GM12878 (cell line): ENCODE data around the gene PARP1. TPM values are rescaled to one million over a fixed set of nuclear protein-coding genes. Genes with fewer than 3 reads are reported as not detected.

Experiments used
- ATAC-seq: fragments of 200-7000 bp; cut with Tn5 transposase; 3 replicates; pipeline ENCODE4 v1.9.1; 2020; ENCODE audit warnings: mild to moderate bottlenecking, moderate library complexity
- Bru-seq: library from RNA; stranded (reverse); fragments of 400-500 nt; gene quantifications from one replicate; lab custom pipeline; 2021; lab: Mats Ljungman, UMichigan
- BruChase-seq, 2 experiments: library from RNA; stranded (reverse); fragments of 400-500 nt; gene quantifications; one replicate each; lab custom pipeline; 2021; lab: Mats Ljungman, UMichigan
- BruUV-seq: library from RNA; stranded (reverse); fragments of 400-500 nt; replicated peaks from 2 replicates; lab custom pipeline; 2021; lab: Mats Ljungman, UMichigan
- CTCF ChIA-PET: fragments of 300-600 bp; sonication (Branson Sonifier 250); formaldehyde crosslinking; extraction: SDS; loops from one replicate; lab custom pipeline; 2021; ENCODE audit warnings: inconsistent platforms; lab: Yijun Ruan, JAX
- POLR2A ChIA-PET: fragments of 350-600 bp; formaldehyde crosslinking; extraction: SDS; loops from one replicate; lab custom pipeline; 2021; ENCODE audit warnings: inconsistent platforms; lab: Charles Lee
- RAD21 ChIA-PET: fragments of 300-600 bp; sonication (Branson Sonifier 250); formaldehyde crosslinking; loops from one replicate; lab custom pipeline; 2023; ENCODE audit warnings: antibody characterized with exemption; ENCODE audit not compliant: unreplicated experiment; lab: Charles Lee
- SMC1A ChIA-PET: fragments of 300-600 bp; sonication (Branson Sonifier 250); formaldehyde crosslinking; loops from one replicate; lab custom pipeline; 2023; ENCODE audit not compliant: unreplicated experiment, uncharacterized antibody; lab: Charles Lee
- DNase-seq: peaks from one replicate; pipeline ENCODE4 v3.0.0-alpha.2; 2011; ENCODE audit warnings: low read depth, low spot score
- FAIRE-seq: peaks from 3 replicates; lab custom pipeline; 2011; peaks lifted over from hg19 to GRCh38; lab: Jason Lieb, UNC
- H2AFZ ChIP-seq: 2 replicates; pipeline ENCODE4 v1.6.0; 2011; ENCODE audit warnings: low read depth, low read length, control low read depth; ENCODE audit not compliant: control insufficient read depth
- H3K27ac ChIP-seq: 2 replicates; pipeline ENCODE4 v1.5.1; 2011; ENCODE audit warnings: control low read depth; ENCODE audit not compliant: control insufficient read depth, insufficient read depth
- H3K27me3 ChIP-seq, 2 experiments: replicated peaks in 1 of 2; 2 replicates each; pipeline versions ENCODE4 v1.6.0 to v1.6.1; 2011; ENCODE audit warnings: low read length in 1 of 2; ENCODE audit not compliant: control insufficient read depth in 2 of 2, insufficient read depth in 2 of 2
- H3K36me3 ChIP-seq, 2 experiments: 2 replicates each; pipeline ENCODE4 v1.5.1; 2011; ENCODE audit warnings: low read length in 1 of 2; ENCODE audit not compliant: control insufficient read depth in 2 of 2, insufficient read depth in 2 of 2
- H3K4me1 ChIP-seq: 2 replicates; pipeline ENCODE4 v1.6.1; 2011; ENCODE audit warnings: mild to moderate bottlenecking, low read length, moderate library complexity, mixed read lengths; ENCODE audit not compliant: control insufficient read depth, insufficient read depth
- H3K4me2 ChIP-seq: 2 replicates; pipeline ENCODE4 v1.6.0; 2011; ENCODE audit warnings: control low read depth; ENCODE audit not compliant: control insufficient read depth, insufficient read depth
- H3K4me3 ChIP-seq: fragments of 200-600 bp; sonication (generic); 2 replicates; pipeline ENCODE4 v1.5.1; 2016
- H3K79me2 ChIP-seq: 2 replicates; pipeline ENCODE4 v1.6.0; 2011; ENCODE audit warnings: low read length; ENCODE audit not compliant: control insufficient read depth, insufficient read depth
- H3K9ac ChIP-seq: 2 replicates; pipeline ENCODE4 v1.8.0; 2011; ENCODE audit warnings: low read length, control low read depth, mixed read lengths; ENCODE audit not compliant: control insufficient read depth, insufficient read depth
- H3K9me3 ChIP-seq: replicated peaks from 3 replicates; pipeline ENCODE4 v1.5.1; 2011; ENCODE audit warnings: mild to moderate bottlenecking, low read length; ENCODE audit not compliant: control insufficient read depth, insufficient read depth
- H4K20me1 ChIP-seq: 2 replicates; pipeline ENCODE4 v1.6.0; 2011; ENCODE audit not compliant: control insufficient read depth, insufficient read depth
- BCL11A ChIP-seq: IDR thresholded peaks from 2 replicates; pipeline ENCODE4 v1.6.1; 2011; ENCODE audit warnings: low read depth, low read length
- ESRRA ChIP-seq: IDR thresholded peaks from 2 replicates; pipeline ENCODE4 v1.6.1; 2012; ENCODE audit warnings: mild to moderate bottlenecking, low read length, improper control_type of control experiment
- NFYA ChIP-seq: IDR thresholded peaks from 2 replicates; pipeline ENCODE4 v1.6.1; 2011; ENCODE audit warnings: low read depth, mild to moderate bottlenecking, low read length, improper control_type of control experiment, borderline replicate concordance
- SMC3 ChIP-seq: IDR thresholded peaks from 2 replicates; pipeline ENCODE4 v1.6.1; 2011; ENCODE audit warnings: low read length, improper control_type of control experiment, borderline replicate concordance
- SREBF1 ChIP-seq: IDR thresholded peaks from 2 replicates; pipeline ENCODE4 v1.6.1; 2012; ENCODE audit warnings: mild to moderate bottlenecking, low read length
- STAT3 ChIP-seq: IDR thresholded peaks from 2 replicates; pipeline ENCODE4 v1.6.1; 2011; ENCODE audit warnings: low read depth, low read length, improper control_type of control experiment
- SUPT20H ChIP-seq: IDR thresholded peaks from 2 replicates; pipeline ENCODE4 v1.6.1; 2011; ENCODE audit warnings: low read depth, mild to moderate bottlenecking, low read length, moderate library complexity, borderline replicate concordance; ENCODE audit not compliant: control insufficient read depth
- ZNF207 ChIP-seq: fragments of 450-650 bp; IDR thresholded peaks from 2 replicates; pipeline ENCODE4 v1.6.1; 2014; ENCODE audit warnings: antibody characterized with exemption, mild to moderate bottlenecking, borderline replicate concordance
- WGBS: methylation state at CpG from one replicate; pipeline ENCODE4 v1.1.6; 2016; ENCODE audit warnings: low lambda C conversion rate; ENCODE audit not compliant: insufficient replicate concordance, insufficient coverage; ENCODE audit errors: missing lambda C conversion rate; 5-methylcytosine and 5-hydroxymethylcytosine counted together
- in situ Hi-C: fragments of 300-500 bp; cut with MboI; formaldehyde crosslinking; loops from 9 replicates; pipeline ENCODE4 v1.14.3; 2018; ENCODE audit warnings: mixed read lengths
- intact Hi-C: fragments of 100-400 bp; cut with micrococcal nuclease; formaldehyde crosslinking; loops from one replicate; pipeline ENCODE4 v1.14.2; 2022; ENCODE audit not compliant: unreplicated experiment
- long read RNA-seq, 2 experiments: library from polyadenylated mRNA; unstranded; transcript quantifications; one replicate each; pipeline ENCODE4 v2.0.0, GENCODE V29; 2019 to 2020
- polyA minus RNA-seq, 3 experiments: library from RNA; depleted of rRNA, polyadenylated mRNA; stranded (reverse); fragments of >200 nt; gene quantifications; 2 replicates each; pipeline ENCODE4 v1.2.3, GENCODE V29; 2011
- polyA plus RNA-seq, 11 experiments: library from polyadenylated mRNA; depleted of rRNA in 4 of 11; unstranded in 6 of 11; stranded (reverse) in 5 of 11; fragments of >200 nt; fragmentation: Nextera tagmentation in 4 of 11; fragmentation: Illumina TruSeq in 1 of 11; extraction: Ambion mirVana in 4 of 11; extraction: Trizol in 1 of 11; gene quantifications; 1 replicate in 1 of 11; 2 replicates in 10 of 11; pipeline versions ENCODE4 v1.2.1 to v1.2.3, GENCODE V29; 2011 to 2016; ENCODE audit warnings: inconsistent platforms in 2 of 11, missing spikeins in 2 of 11, low read depth in 1 of 11
- total RNA-seq, 4 experiments: library from RNA; depleted of rRNA in 3 of 4; stranded (reverse); fragments of >200 nt in 3 of 4; fragmentation: Illumina TruSeq in 1 of 4; extraction: Trizol in 1 of 4; gene quantifications; 2 replicates each; pipeline versions ENCODE4 v1.2.1 to v1.2.3, GENCODE V29; 2013 to 2021
- TF ChIP-seq, protein P1 (sequence below): IDR thresholded peaks from 2 replicates; pipeline ENCODE4 v1.6.1; 2012; ENCODE audit warnings: mild to moderate bottlenecking, low read depth, low read length
- TF ChIP-seq, protein P2 (sequence below): IDR thresholded peaks from 2 replicates; pipeline ENCODE4 v1.6.1; 2012; ENCODE audit warnings: low read depth, low read length, improper control_type of control experiment

The PARP1 gene
- total RNA-seq (2013; cell fraction: nucleolus; rRNA removed), result 112 and 136 TPM in 2 replicates
- total RNA-seq (2014; rRNA removed) (283 and 287 TPM in 2 replicates), total RNA-seq (2014; rRNA removed; fragmentation: Illumina TruSeq; extraction: Trizol) (171 and 183 TPM in 2 replicates), total RNA-seq (2021) (268 and 270 TPM in 2 replicates), polyA plus RNA-seq (2011; rRNA removed) (116 and 202 TPM in 2 replicates), polyA plus RNA-seq (2014; fragmentation: Illumina TruSeq; extraction: Trizol) (253 and 260 TPM in 2 replicates), polyA plus RNA-seq (2014; fragmentation: Nextera tagmentation; extraction: Ambion mirVana) (100 to 1,000 TPM; 113 to 170 TPM), polyA plus RNA-seq (2014; rRNA removed) (281 and 350 TPM in 2 replicates), polyA plus RNA-seq (2016; fragmentation: Nextera tagmentation; extraction: Ambion mirVana) (100 to 1,000 TPM; 271 to 274 TPM), polyA minus RNA-seq (2011; rRNA and poly(A)+ RNA removed) (185 and 231 TPM in 2 replicates), Bru-seq, nascent RNA (percentile 88 among the genes with signal in this experiment), BruChase-seq, experiment 1, labeled RNA remaining after a 6-hour chase (percentile 94 among the genes with signal in this experiment), BruChase-seq, experiment 2, labeled RNA remaining after a 2-hour chase (percentile 85 among the genes with signal in this experiment)
- 66.0 TPM for polyA plus RNA-seq (2011; ENCODE audit: low read depth)
- polyA plus RNA-seq (2011; cell fraction: cytosol; rRNA removed), result 270 and 276 TPM in 2 replicates
- 172 and 285 TPM in 2 replicates for polyA plus RNA-seq (2011; cell fraction: nucleus; rRNA removed)
- 121 and 128 TPM in 2 replicates for polyA plus RNA-seq (2012)
- 74.6 and 90.0 TPM in 2 replicates for polyA minus RNA-seq (2011; cell fraction: cytosol; rRNA and poly(A)+ RNA removed)
- 83.4 and 139 TPM in 2 replicates for polyA minus RNA-seq (2011; cell fraction: nucleus; rRNA and poly(A)+ RNA removed)
- long read RNA-seq, experiment 1, transcript PARP1-203 (23 exons, 3,958 nt), result major isoform, 63 of 137 reads
- long read RNA-seq, experiment 1, partial matches to known transcripts, result 69 of 137 reads
- long read RNA-seq, experiment 1, other reads (novel, unspliced or antisense), result 5 of 137 reads
- long read RNA-seq, experiment 2, transcript PARP1-203 (23 exons, 3,958 nt), result major isoform, 189 of 612 reads
- long read RNA-seq, experiment 2, partial matches to known transcripts, result 406 of 612 reads
- long read RNA-seq, experiment 2, other reads (novel, unspliced or antisense), result 14 of 612 reads

DNA sequence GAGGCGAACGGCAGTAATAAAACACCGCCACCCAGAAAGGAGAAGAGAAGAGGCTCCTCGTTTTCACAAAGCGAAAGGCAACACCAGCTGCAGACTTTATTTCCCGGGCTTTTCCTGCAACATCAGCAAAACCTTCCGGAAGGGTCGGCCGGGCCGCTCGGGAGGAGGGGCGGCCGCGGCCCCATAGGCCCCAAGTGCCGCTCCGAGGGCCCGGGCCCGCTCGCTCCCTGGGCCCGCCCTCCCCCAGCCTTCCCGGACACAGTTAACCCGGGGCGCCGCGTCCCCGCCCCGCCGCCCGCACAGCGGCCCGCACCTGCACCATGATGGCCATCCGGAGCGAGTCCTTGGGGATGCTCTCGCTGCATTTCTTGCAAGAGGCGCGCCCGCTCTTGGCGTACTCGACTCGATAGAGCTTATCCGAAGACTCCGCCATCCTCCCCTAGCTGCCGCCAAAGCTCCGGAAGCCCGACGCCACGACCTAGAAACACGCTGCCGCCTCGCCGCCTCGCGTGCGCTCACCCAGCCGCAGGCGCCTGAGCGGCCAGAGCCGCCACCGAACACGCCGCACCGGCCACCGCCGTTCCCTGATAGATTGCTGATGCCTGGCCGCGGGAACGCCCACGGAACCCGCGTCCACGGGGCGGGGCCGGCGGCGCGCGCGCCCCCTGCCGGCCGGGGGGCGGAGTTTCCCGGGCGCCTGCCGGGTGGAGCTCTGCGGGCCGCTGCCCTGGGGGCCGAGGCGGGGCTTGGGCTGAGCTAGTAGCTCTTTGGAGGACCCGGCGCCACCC lies at the start of gene PARP1:
Gene PARP1, minus strand, starts transcription at position 597 of the 788 bp plus-strand sequence. Its CDS starts 164 bp downstream, at position 433.
- ChIA-PET SMC1A (interaction anchor here (0.6 to 5.4 kb wide), 9 partner anchors 15 to 292 kb away, joined by 3 to 32 read pairs (median 3); no protein-coding TSS in a partner anchor), RAD21 (interaction anchor here (0.5 to 3.9 kb wide), 19 partner anchors 18 to 345 kb away, joined by 3 to 19 read pairs (median 4); partner anchors contain the start of genes H3-3A and LIN9), POLR2A (interaction anchor here (0.5 to 1.7 kb wide), 13 partner anchors 30 to 345 kb away, joined by 3 to 7 read pairs (median 3); partner anchors contain the start of genes H3-3A and LIN9), CTCF (interaction anchor here (0.6 to 4.5 kb wide), 23 partner anchors 9 to 1678 kb away, joined by 3 to 60 read pairs (median 4); partner anchors contain the start of gene LIN9)
- Histone ChIP-seq H3K9me3 (no peaks in the 10 kb centered on the region; the same call in 2 of the 3 replicates), H4K20me1 (no peaks in the 10 kb centered on the region), H3K4me1 (peaks cover 22% of the 10 kb centered on the region), H3K4me3 (peak within 1 kb of the TSS; percentile 86), H3K4me2 (peak within 1 kb of the TSS; percentile 93), H3K9ac (peak within 1 kb of the TSS; percentile 83), H3K79me2 (peaks cover 51% of the 10 kb centered on the region), H3K27me3 (no peaks in the 10 kb centered on the region), H2AFZ (peak within 1 kb of the TSS; percentile 82), H3K36me3 (no peaks in the 10 kb centered on the region), H3K27ac (peak within 1 kb of the TSS; percentile 77)
- in situ Hi-C loops, result no loop called here
- no TSS peak for BruUV-seq
- no peak for DNase-seq
- 2% methylated on average over 73 of the region's 90 CpGs for WGBS
- ATAC-seq, result peak; percentile 85
- intact Hi-C loops, result loop anchor here (5.0 to 10.0 kb wide), 3 partner anchors 280 to 345 kb away; partner anchors contain the start of genes H3-3A and ITPKB
- FAIRE-seq, result peak; percentile 77
- TF ChIP-seq, protein P1, sequence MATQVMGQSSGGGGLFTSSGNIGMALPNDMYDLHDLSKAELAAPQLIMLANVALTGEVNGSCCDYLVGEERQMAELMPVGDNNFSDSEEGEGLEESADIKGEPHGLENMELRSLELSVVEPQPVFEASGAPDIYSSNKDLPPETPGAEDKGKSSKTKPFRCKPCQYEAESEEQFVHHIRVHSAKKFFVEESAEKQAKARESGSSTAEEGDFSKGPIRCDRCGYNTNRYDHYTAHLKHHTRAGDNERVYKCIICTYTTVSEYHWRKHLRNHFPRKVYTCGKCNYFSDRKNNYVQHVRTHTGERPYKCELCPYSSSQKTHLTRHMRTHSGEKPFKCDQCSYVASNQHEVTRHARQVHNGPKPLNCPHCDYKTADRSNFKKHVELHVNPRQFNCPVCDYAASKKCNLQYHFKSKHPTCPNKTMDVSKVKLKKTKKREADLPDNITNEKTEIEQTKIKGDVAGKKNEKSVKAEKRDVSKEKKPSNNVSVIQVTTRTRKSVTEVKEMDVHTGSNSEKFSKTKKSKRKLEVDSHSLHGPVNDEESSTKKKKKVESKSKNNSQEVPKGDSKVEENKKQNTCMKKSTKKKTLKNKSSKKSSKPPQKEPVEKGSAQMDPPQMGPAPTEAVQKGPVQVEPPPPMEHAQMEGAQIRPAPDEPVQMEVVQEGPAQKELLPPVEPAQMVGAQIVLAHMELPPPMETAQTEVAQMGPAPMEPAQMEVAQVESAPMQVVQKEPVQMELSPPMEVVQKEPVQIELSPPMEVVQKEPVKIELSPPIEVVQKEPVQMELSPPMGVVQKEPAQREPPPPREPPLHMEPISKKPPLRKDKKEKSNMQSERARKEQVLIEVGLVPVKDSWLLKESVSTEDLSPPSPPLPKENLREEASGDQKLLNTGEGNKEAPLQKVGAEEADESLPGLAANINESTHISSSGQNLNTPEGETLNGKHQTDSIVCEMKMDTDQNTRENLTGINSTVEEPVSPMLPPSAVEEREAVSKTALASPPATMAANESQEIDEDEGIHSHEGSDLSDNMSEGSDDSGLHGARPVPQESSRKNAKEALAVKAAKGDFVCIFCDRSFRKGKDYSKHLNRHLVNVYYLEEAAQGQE, result no peak; the same call in 1 of the 2 replicates
- TF ChIP-seq ESRRA (no peak), BCL11A (0 out of 2 replicates have a peak, but pooled peaks have one; percentile 39), STAT3 (no peak), ZNF207 (peak; percentile 93), SREBF1 (no peak), SMC3 (no peak), SUPT20H (no peak), NFYA (no peak)
- TF ChIP-seq, protein P2, sequence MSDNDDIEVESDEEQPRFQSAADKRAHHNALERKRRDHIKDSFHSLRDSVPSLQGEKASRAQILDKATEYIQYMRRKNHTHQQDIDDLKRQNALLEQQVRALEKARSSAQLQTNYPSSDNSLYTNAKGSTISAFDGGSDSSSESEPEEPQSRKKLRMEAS, result peak; percentile 68
